HCT116 (cell line): ENCODE measurements around the gene DDX18. TPM values are rescaled to one million over a fixed set of nuclear protein-coding genes. Genes with fewer than 3 reads are reported as not detected.

Source experiments
- ATAC-seq: fragments of 200-7000 bp; cut with Tn5 transposase; 2 replicates; pipeline ENCODE4 v1.9.1; 2020; ENCODE audit warnings: mild to moderate bottlenecking, moderate library complexity
- BruUV-seq: library from RNA; stranded (reverse); fragments of 400-500 nt; replicated peaks from 2 replicates; lab custom pipeline; 2021; lab: Mats Ljungman, UMichigan
- CTCF ChIA-PET: fragments of 300-600 bp; sonication (Branson Sonifier 250); formaldehyde crosslinking; loops from one replicate; lab custom pipeline; 2021; ENCODE audit warnings: antibody characterized with exemption; lab: Charles Lee
- POLR2A ChIA-PET: fragments of 300-600, 350-600 bp; sonication (Branson Sonifier 250); formaldehyde crosslinking; loops from one replicate; lab custom pipeline; 2021; ENCODE audit warnings: antibody characterized with exemption; lab: Charles Lee
- RAD21 ChIA-PET, 2 experiments: fragments of 300-600 bp; sonication (Branson Sonifier 250); formaldehyde crosslinking; loops; one replicate each; lab custom pipeline; 2023; ENCODE audit warnings: low total read pairs in 2 of 2; ENCODE audit not compliant: uncharacterized antibody in 2 of 2, unreplicated experiment in 2 of 2, low non-redundant PET in 1 of 2; lab: Charles Lee
- DNase-seq: peaks from one replicate; pipeline ENCODE4 v3.0.0-alpha.2; 2010; ENCODE audit warnings: low read depth, low spot score
- H2AFZ ChIP-seq: fragments of 200-600 bp; shearing (Covaris generic), sonication (generic); 2 replicates; pipeline ENCODE4 v1.6.1; 2017; ENCODE audit warnings: low read depth, mixed run types, mixed read lengths, antibody characterized with exemption, low read length; ENCODE audit not compliant: poor library complexity, severe bottlenecking
- H3K27ac ChIP-seq: 2 replicates; pipeline ENCODE4 v1.5.1; 2012; ENCODE audit warnings: low read depth, low read length
- H3K27me3 ChIP-seq: fragments of 200-600 bp; sonication (generic); 2 replicates; pipeline ENCODE4 v1.6.1; 2016; ENCODE audit warnings: mixed run types, low read length, mixed read lengths; ENCODE audit not compliant: insufficient read depth
- H3K36me3 ChIP-seq, 2 experiments: fragments of 200-500 bp in 1 of 2; fragments of 200-600 bp in 1 of 2; sonication (Bioruptor generic) in 1 of 2; sonication (generic) in 1 of 2; 2 replicates each; pipeline versions ENCODE4 v1.5.1 to v1.6.1; 2014 to 2016; ENCODE audit warnings: low read length in 2 of 2, inconsistent platforms in 1 of 2, mixed read lengths in 1 of 2, mixed run types in 1 of 2; ENCODE audit not compliant: insufficient read depth in 2 of 2, control insufficient read depth in 1 of 2
- H3K4me1 ChIP-seq, 2 experiments: fragments of 200-600 bp in 1 of 2; sonication (generic) in 1 of 2; 2 replicates each; pipeline versions ENCODE4 v1.5.1 to v1.6.1; 2012 to 2017; ENCODE audit warnings: low read length in 2 of 2, inconsistent platforms in 1 of 2, mild to moderate bottlenecking in 1 of 2, mixed read lengths in 1 of 2, mixed run types in 1 of 2, moderate library complexity in 1 of 2; ENCODE audit not compliant: insufficient read depth in 2 of 2, control insufficient read depth in 1 of 2
- H3K4me2 ChIP-seq: fragments of 200-600 bp; sonication (generic); 2 replicates; pipeline ENCODE4 v1.6.1; 2017; ENCODE audit warnings: mixed run types, low read length, mixed read lengths
- H3K4me3 ChIP-seq, 2 experiments: fragments of 200-600 bp in 1 of 2; sonication (generic) in 1 of 2; replicated peaks in 1 of 2; 2 replicates each; pipeline ENCODE4 v1.5.1; 2011 to 2016; ENCODE audit warnings: low read length in 2 of 2, control low read depth in 1 of 2, low read depth in 1 of 2, mild to moderate bottlenecking in 1 of 2, mixed read lengths in 1 of 2, mixed run types in 1 of 2
- H3K79me2 ChIP-seq: fragments of 200-600 bp; sonication (generic); 2 replicates; pipeline ENCODE4 v1.6.1; 2017; ENCODE audit warnings: mild to moderate bottlenecking, mixed run types, low read length, moderate library complexity, mixed read lengths; ENCODE audit not compliant: insufficient read depth
- H3K9ac ChIP-seq: fragments of 200-600 bp; sonication (generic); 2 replicates; pipeline ENCODE4 v1.6.1; 2016; ENCODE audit warnings: low read length, mixed read lengths
- H3K9me2 ChIP-seq: fragments of 200-600 bp; sonication (generic), shearing (Covaris generic); 2 replicates; pipeline ENCODE4 v1.6.1; 2017; ENCODE audit warnings: mixed run types, mild to moderate bottlenecking, moderate library complexity; ENCODE audit not compliant: insufficient read depth
- H3K9me3 ChIP-seq, 2 experiments: fragments of 200-500 bp in 1 of 2; fragments of 200-600 bp in 1 of 2; sonication (Bioruptor generic) in 1 of 2; sonication (generic) in 1 of 2; 2 replicates each; pipeline ENCODE4 v1.6.1; 2014 to 2017; ENCODE audit warnings: low read length in 2 of 2, mixed read lengths in 2 of 2, inconsistent platforms in 1 of 2, low read depth in 1 of 2, mild to moderate bottlenecking in 1 of 2, mixed run types in 1 of 2, moderate library complexity in 1 of 2; ENCODE audit not compliant: control insufficient read depth in 1 of 2, insufficient read depth in 1 of 2
- H4K20me1 ChIP-seq: fragments of 200-600 bp; sonication (generic), shearing (Covaris generic); 2 replicates; pipeline ENCODE4 v1.6.1; 2017; ENCODE audit warnings: mixed run types, mild to moderate bottlenecking, moderate library complexity; ENCODE audit not compliant: insufficient read depth
- CBX3 ChIP-seq: IDR thresholded peaks from 2 replicates; pipeline ENCODE4 v1.6.1; 2012; ENCODE audit warnings: low read depth
- EGR1 ChIP-seq: IDR thresholded peaks from 2 replicates; pipeline ENCODE4 v1.6.1; 2012; ENCODE audit warnings: low read depth
- ELF1 ChIP-seq: IDR thresholded peaks from 2 replicates; pipeline ENCODE4 v1.6.1; 2012; ENCODE audit warnings: low read depth, borderline replicate concordance
- EZH2phosphoT487 ChIP-seq: fragments of 200-600 bp; IDR thresholded peaks from 2 replicates; pipeline ENCODE4 v1.6.1; 2018; ENCODE audit warnings: antibody characterized with exemption, borderline replicate concordance
- FOSL1 ChIP-seq: IDR thresholded peaks from 2 replicates; pipeline ENCODE4 v1.6.1; 2012; ENCODE audit warnings: low read depth
- JUND ChIP-seq: IDR thresholded peaks from 2 replicates; pipeline ENCODE4 v1.6.1; 2012
- POLR2A ChIP-seq: IDR thresholded peaks from 2 replicates; pipeline ENCODE4 v1.7.0; 2011; ENCODE audit warnings: borderline replicate concordance; ENCODE audit not compliant: insufficient read depth, insufficient read length; ENCODE audit errors: extremely low read depth
- SIN3A ChIP-seq: IDR thresholded peaks from 2 replicates; pipeline ENCODE4 v1.6.1; 2012; ENCODE audit warnings: low read depth
- SP1 ChIP-seq: IDR thresholded peaks from 2 replicates; pipeline ENCODE4 v1.6.1; 2012; ENCODE audit warnings: low read depth
- SRF ChIP-seq: IDR thresholded peaks from 2 replicates; pipeline ENCODE4 v1.6.1; 2012; ENCODE audit warnings: low read depth
- TCF7L2 ChIP-seq: IDR thresholded peaks from 2 replicates; pipeline ENCODE4 v1.7.0; 2011; ENCODE audit warnings: borderline replicate concordance, inconsistent platforms; ENCODE audit not compliant: insufficient read depth, insufficient read length; ENCODE audit errors: extremely low read depth
- YY1 ChIP-seq: IDR thresholded peaks from 2 replicates; pipeline ENCODE4 v1.6.1; 2011; ENCODE audit warnings: low read length, low read depth, moderate library complexity, mild to moderate bottlenecking; ENCODE audit not compliant: insufficient replicate concordance; ENCODE audit errors: extremely low read depth
- ZFX ChIP-seq: fragments of 450-650 bp; IDR thresholded peaks from 2 replicates; pipeline ENCODE4 v1.6.1; 2017
- ZNF274 ChIP-seq: fragments of 200-500 bp; sonication (Bioruptor generic); IDR thresholded peaks from 2 replicates; pipeline ENCODE4 v1.6.1; 2014; ENCODE audit warnings: mild to moderate bottlenecking, low read depth, low read length, inconsistent platforms
- intact Hi-C: fragments of 100-400 bp; cut with micrococcal nuclease; formaldehyde crosslinking; loops from 2 replicates; pipeline ENCODE4 v1.10.0; 2022
- total RNA-seq: library from RNA; stranded (reverse); gene quantifications from one replicate; pipeline ENCODE4 v1.2.1, GENCODE V29; 2021; ENCODE audit not compliant: unreplicated experiment
- TF ChIP-seq, protein P1 (sequence below): IDR thresholded peaks from 2 replicates; pipeline ENCODE4 v1.6.1; 2012
- TF ChIP-seq, protein P2 (sequence below): IDR thresholded peaks from 2 replicates; pipeline ENCODE4 v1.6.1; 2011; ENCODE audit warnings: mild to moderate bottlenecking, low read length, moderate library complexity; ENCODE audit not compliant: insufficient replicate concordance; ENCODE audit errors: extremely low read depth

The DDX18 gene
- total RNA-seq, 1 experiment from 2014 or later: 99.7 TPM

DNA sequence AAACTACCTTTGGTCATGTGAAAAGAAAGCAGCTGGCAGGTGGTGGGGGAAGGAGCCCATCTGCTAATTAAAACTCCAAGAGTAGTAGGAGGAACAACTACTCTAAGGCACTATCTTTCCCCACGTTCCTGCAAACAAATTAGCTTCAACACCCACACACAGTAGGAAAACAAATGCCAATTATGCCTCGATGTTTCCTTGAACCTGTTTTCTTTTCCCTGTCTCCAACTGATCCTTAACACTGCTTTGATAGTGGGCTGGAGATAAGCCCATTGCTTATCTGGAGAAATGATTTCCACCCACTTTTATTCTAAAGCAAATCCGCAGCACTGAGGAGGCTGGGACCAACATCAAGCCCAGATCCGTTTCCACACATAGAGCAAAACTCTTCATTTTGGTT is 36.0 kb downstream of the DDX18 start:
- 0 out of 2 replicates have a peak, but pooled peaks cover 11% of the 10 kb centered on the region for H3K27me3 ChIP-seq
- ChIA-PET CTCF (no interaction called here), RAD21 (no interaction called here), POLR2A (no interaction called here)
- H3K4me2 ChIP-seq: no peak overlapping the region
- DNase-seq (no peak), ATAC-seq (no peak)
- H3K79me2 ChIP-seq: no peaks in the 10 kb centered on the region
- no peaks in the 10 kb centered on the region for H3K9me3 ChIP-seq
- H3K9ac ChIP-seq: no peak overlapping the region
- no peak overlapping the region for H2AFZ ChIP-seq
- intact Hi-C loops: no loop called here
- no peak overlapping the region for H3K27ac ChIP-seq
- H3K36me3 ChIP-seq: no peaks in the 10 kb centered on the region
- no peaks in the 10 kb centered on the region for H4K20me1 ChIP-seq
- no peaks in the 10 kb centered on the region for H3K4me1 ChIP-seq
- BruUV-seq: no TSS peak
- H3K9me2 ChIP-seq: no peaks in the 10 kb centered on the region
- no peak overlapping the region for H3K4me3 ChIP-seq
- TF ChIP-seq ZNF274: no peak
- TF ChIP-seq JUND: no peak
- TF ChIP-seq TCF7L2: no peak
- no peak for TF ChIP-seq ELF1
- TF ChIP-seq EGR1: no peak
- no peak for TF ChIP-seq YY1
- TF ChIP-seq ZFX: no peak
- no peak for TF ChIP-seq SP1
- TF ChIP-seq, protein P1, sequence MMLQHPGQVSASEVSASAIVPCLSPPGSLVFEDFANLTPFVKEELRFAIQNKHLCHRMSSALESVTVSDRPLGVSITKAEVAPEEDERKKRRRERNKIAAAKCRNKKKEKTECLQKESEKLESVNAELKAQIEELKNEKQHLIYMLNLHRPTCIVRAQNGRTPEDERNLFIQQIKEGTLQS: no peak
- no peak for TF ChIP-seq SIN3A
- no peak for TF ChIP-seq CBX3
- no peak for TF ChIP-seq EZH2phosphoT487
- no peak for TF ChIP-seq SRF
- no peak for TF ChIP-seq FOSL1
- TF ChIP-seq, protein P2, sequence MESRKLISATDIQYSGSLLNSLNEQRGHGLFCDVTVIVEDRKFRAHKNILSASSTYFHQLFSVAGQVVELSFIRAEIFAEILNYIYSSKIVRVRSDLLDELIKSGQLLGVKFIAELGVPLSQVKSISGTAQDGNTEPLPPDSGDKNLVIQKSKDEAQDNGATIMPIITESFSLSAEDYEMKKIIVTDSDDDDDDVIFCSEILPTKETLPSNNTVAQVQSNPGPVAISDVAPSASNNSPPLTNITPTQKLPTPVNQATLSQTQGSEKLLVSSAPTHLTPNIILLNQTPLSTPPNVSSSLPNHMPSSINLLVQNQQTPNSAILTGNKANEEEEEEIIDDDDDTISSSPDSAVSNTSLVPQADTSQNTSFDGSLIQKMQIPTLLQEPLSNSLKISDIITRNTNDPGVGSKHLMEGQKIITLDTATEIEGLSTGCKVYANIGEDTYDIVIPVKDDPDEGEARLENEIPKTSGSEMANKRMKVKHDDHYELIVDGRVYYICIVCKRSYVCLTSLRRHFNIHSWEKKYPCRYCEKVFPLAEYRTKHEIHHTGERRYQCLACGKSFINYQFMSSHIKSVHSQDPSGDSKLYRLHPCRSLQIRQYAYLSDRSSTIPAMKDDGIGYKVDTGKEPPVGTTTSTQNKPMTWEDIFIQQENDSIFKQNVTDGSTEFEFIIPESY: no peak
- no peak for TF ChIP-seq POLR2A
